ENCODE measurements around the gene RTN4RL1. TPM values are rescaled to one million over a fixed set of nuclear protein-coding genes. Genes with fewer than 3 reads are reported as not detected.

RTN4RL1 gene
- total RNA-seq, 2 donors from 2014 or later, result 18.2 to 19.6 TPM

DNA sequence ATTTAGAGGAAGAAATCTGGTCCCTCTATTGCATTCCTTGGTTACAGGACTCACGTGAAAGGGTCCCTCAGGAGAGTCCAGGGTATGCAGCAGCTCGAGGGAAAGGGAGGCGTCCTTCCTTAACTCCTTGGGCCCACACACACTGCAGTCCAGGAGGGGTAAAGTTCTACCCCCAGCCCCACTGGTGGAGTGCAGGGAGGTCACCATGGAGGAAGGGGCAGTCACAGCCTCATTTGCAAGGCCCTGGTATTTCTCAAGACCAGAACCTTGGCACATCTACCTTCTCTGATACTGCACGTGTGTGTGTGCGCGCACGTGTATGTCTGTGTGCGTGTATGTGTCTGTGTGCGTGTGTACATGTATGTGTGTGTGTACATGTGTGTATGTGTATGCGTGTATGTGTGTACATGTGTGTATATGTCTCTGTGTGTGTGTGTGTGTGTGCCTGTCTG lies 40.8 kb upstream of the RTN4RL1 start:
- Mint-ChIP-seq H3K27ac (no peak overlapping the region), H3K9me3 (no peaks in the 10 kb centered on the region), H3K36me3 (ENCODE audit: low read depth) (peaks cover 65% of the 10 kb centered on the region), H3K27me3 (ENCODE audit: insufficient read depth) (peaks cover 9% of the 10 kb centered on the region), H3K4me3 (no peak overlapping the region), H3K4me1 (peaks cover 26% of the 10 kb centered on the region)
- Histone ChIP-seq H3K4me1 (ENCODE audit: control insufficient read depth, insufficient read depth, low read length) (peaks cover 10% of the 10 kb centered on the region), H3K4me3 (ENCODE audit: low read length) (no peak overlapping the region), H3K9me3 (ENCODE audit: control insufficient read depth, low read length) (no peaks in the 10 kb centered on the region), H3K36me3 (ENCODE audit: control insufficient read depth, insufficient read depth, low read length) (peaks cover 92% of the 10 kb centered on the region), H3K27ac (ENCODE audit: low read depth, low read length) (no peak overlapping the region), H3K9ac (ENCODE audit: extremely low read depth, low read length, poor library complexity, severe bottlenecking) (no peak overlapping the region), H3K27me3 (ENCODE audit: control insufficient read depth, insufficient read depth, low read length, poor library complexity, severe bottlenecking) (peaks cover 5% of the 10 kb centered on the region)
- no peak for TF ChIP-seq CTCF (conservative IDR thresholded peaks at IDR 0.05)
- WGBS, 2 experiments (ENCODE audit: insufficient coverage in 1 of 2, insufficient read length in 1 of 2), result 92% methylated on average over 10 of the region's 10 CpGs; no CpG with 5 or more reads in 1 of the 2 experiments
- no peak for DNase-seq

- Mint-ChIP-seq H3K9me3 (no peaks in the 10 kb centered on the region), H3K4me3 (no peak overlapping the region), H3K36me3 (ENCODE audit: low read depth) (peaks cover 67% of the 10 kb centered on the region), H3K27me3 (ENCODE audit: insufficient read depth) (peaks cover 17% of the 10 kb centered on the region), H3K4me1 (peaks cover 26% of the 10 kb centered on the region), H3K27ac (peak overlapping the region; percentile 45)
- 92 to 94% methylated on average over 15 to 24 of the region's 24 CpGs for WGBS, 2 experiments (ENCODE audit: insufficient coverage in 1 of 2, insufficient read length in 1 of 2)
- no peaks in the 10 kb centered on the region for H3K9me3 ChIP-seq (ENCODE audit: control insufficient read depth, low read length)
- peaks cover 13% of the 10 kb centered on the region for H3K27me3 ChIP-seq (ENCODE audit: control insufficient read depth, insufficient read depth, low read length, poor library complexity, severe bottlenecking)
- no peak overlapping the region for H3K27ac ChIP-seq (ENCODE audit: low read depth, low read length)
- H3K4me3 ChIP-seq (ENCODE audit: low read length), result no peak overlapping the region
- peak; percentile 82 for TF ChIP-seq CTCF (conservative IDR thresholded peaks at IDR 0.05)
- H3K36me3 ChIP-seq (ENCODE audit: control insufficient read depth, insufficient read depth, low read length), result peaks cover 95% of the 10 kb centered on the region
- H3K4me1 ChIP-seq (ENCODE audit: control insufficient read depth, insufficient read depth, low read length), result peaks cover 10% of the 10 kb centered on the region
- no peak overlapping the region for H3K9ac ChIP-seq (ENCODE audit: extremely low read depth, low read length, poor library complexity, severe bottlenecking)
- DNase-seq, result peak; percentile 97
Observed at GRCh38 chr17:2064980-2065785, 40.0 kb upstream of the RTN4RL1 start.

DNA sequence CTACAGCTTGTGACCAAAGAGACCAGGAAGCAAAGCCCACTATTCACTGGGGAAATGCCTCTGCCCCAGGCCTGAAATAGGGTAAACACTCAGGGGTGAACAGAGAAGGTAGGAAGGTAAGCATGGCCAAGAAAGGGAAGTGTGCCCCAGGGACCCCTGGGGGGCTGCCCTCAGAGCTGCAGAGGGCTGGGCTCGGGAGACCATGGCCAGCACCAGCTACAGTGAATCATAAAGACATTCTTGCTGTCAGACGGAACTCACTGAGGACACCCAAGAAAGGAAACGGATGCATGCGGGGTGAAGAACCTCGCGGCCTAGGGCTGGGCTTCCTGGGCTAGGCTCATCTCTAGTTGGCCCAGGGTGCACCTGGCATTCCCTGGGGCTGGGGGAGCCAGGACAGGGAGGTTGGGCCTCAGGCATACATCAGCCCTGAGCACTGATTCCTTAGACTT lies 39.4 kb upstream of the RTN4RL1 start:
- H3K4me1 Mint-ChIP-seq, result peaks cover 27% of the 10 kb centered on the region
- peaks cover 90% of the 10 kb centered on the region for H3K36me3 ChIP-seq (ENCODE audit: control insufficient read depth, insufficient read depth, low read length)
- H3K27ac ChIP-seq (ENCODE audit: low read depth, low read length), result no peak overlapping the region
- H3K27ac Mint-ChIP-seq, result peak overlapping the region; percentile 45
- peaks cover 24% of the 10 kb centered on the region for H3K27me3 Mint-ChIP-seq (ENCODE audit: insufficient read depth)
- no peaks in the 10 kb centered on the region for H3K9me3 ChIP-seq (ENCODE audit: control insufficient read depth, low read length)
- no peak for DNase-seq
- peaks cover 10% of the 10 kb centered on the region for H3K4me1 ChIP-seq (ENCODE audit: control insufficient read depth, insufficient read depth, low read length)
- peaks cover 62% of the 10 kb centered on the region for H3K36me3 Mint-ChIP-seq (ENCODE audit: low read depth)
- no peaks in the 10 kb centered on the region for H3K9me3 Mint-ChIP-seq
- peaks cover 19% of the 10 kb centered on the region for H3K27me3 ChIP-seq (ENCODE audit: control insufficient read depth, insufficient read depth, low read length, poor library complexity, severe bottlenecking)
- H3K9ac ChIP-seq (ENCODE audit: extremely low read depth, low read length, poor library complexity, severe bottlenecking), result no peak overlapping the region
- H3K4me3 Mint-ChIP-seq, result no peak overlapping the region
- 90 to 94% methylated on average over 6 of the region's 6 CpGs for WGBS, 2 experiments (ENCODE audit: insufficient coverage in 1 of 2, insufficient read length in 1 of 2)
- no peak overlapping the region for H3K4me3 ChIP-seq (ENCODE audit: low read length)
- TF ChIP-seq CTCF (conservative IDR thresholded peaks at IDR 0.05), result no peak

Measured in endodermal cell (in vitro differentiated cells).